ENCODE measurements around the gene CELF5. TPM values are rescaled to one million over a fixed set of nuclear protein-coding genes. Genes with fewer than 3 reads are reported as not detected.

The CELF5 gene
- total RNA-seq, 2 experiments from 2014 or later: not detected

DNA sequence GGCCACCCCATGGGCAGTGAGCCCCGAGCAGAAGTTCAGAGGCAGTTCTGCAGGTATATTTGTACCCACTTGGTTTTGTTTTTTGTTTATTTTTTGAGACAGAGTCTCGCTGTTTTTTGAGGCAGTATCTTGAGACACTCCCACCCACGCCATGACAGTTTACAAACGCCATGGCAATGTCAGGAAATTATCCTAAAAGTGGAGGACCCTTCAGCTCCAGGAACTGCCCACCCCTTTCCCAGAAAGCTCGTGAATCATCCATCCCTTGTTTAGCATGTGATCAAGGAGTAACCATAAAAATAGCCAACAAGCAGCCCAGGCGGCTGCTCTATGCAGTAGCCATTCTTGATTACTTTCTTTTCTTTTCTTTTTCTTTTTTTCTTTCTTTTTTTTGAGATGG is 41.0 kb downstream of the CELF5 start:
- intact Hi-C loops (cut with micrococcal nuclease): no loop called here
- no peaks in the 10 kb centered on the region for H3K4me1 Mint-ChIP-seq (ENCODE audit: low read depth)
- no peak overlapping the region for H3K27ac Mint-ChIP-seq
- H3K36me3 Mint-ChIP-seq (ENCODE audit: low read depth): no peaks in the 10 kb centered on the region
- no peak for DNase-seq
- no peak overlapping the region for H3K4me3 Mint-ChIP-seq
- H3K27me3 Mint-ChIP-seq (ENCODE audit: low read depth): peaks cover 18% of the 10 kb centered on the region
- CTCF ChIA-PET: interaction anchor here (0.8 to 1.0 kb wide), 2 partner anchors 10 to 162 kb away, joined by 3 read pairs; no protein-coding TSS in a partner anchor
- H3K9me3 Mint-ChIP-seq: no peaks in the 10 kb centered on the region

- Mint-ChIP-seq H3K4me3 (no peak overlapping the region), H3K4me1 (ENCODE audit: low read depth) (no peaks in the 10 kb centered on the region), H3K27me3 (ENCODE audit: low read depth) (peaks cover 18% of the 10 kb centered on the region), H3K27ac (no peak overlapping the region), H3K9me3 (no peaks in the 10 kb centered on the region), H3K36me3 (ENCODE audit: low read depth) (no peaks in the 10 kb centered on the region)
- CTCF ChIA-PET: no interaction called here
- DNase-seq: no peak
- intact Hi-C loops (cut with micrococcal nuclease): no loop called here
These were observed 41.7 kb downstream of the CELF5 start for GRCh38 chr19:3266092-3266693.

- H3K4me1 Mint-ChIP-seq (ENCODE audit: low read depth): no peaks in the 10 kb centered on the region
- H3K4me3 Mint-ChIP-seq: no peak overlapping the region
- no peak for DNase-seq
- CTCF ChIA-PET: no interaction called here
- no peaks in the 10 kb centered on the region for H3K36me3 Mint-ChIP-seq (ENCODE audit: low read depth)
- peaks cover 25% of the 10 kb centered on the region for H3K27me3 Mint-ChIP-seq (ENCODE audit: low read depth)
- intact Hi-C loops (cut with micrococcal nuclease): no loop called here
- no peaks in the 10 kb centered on the region for H3K9me3 Mint-ChIP-seq
- H3K27ac Mint-ChIP-seq: no peak overlapping the region
These were observed 42.5 kb downstream of the CELF5 start for GRCh38 chr19:3266792-3267514.

- no peak overlapping the region for H3K27ac Mint-ChIP-seq
- intact Hi-C loops (cut with micrococcal nuclease): no loop called here
- H3K4me3 Mint-ChIP-seq: no peak overlapping the region
These were observed 43.9 kb downstream of the CELF5 start for GRCh38 chr19:3268326-3268725.

DNA sequence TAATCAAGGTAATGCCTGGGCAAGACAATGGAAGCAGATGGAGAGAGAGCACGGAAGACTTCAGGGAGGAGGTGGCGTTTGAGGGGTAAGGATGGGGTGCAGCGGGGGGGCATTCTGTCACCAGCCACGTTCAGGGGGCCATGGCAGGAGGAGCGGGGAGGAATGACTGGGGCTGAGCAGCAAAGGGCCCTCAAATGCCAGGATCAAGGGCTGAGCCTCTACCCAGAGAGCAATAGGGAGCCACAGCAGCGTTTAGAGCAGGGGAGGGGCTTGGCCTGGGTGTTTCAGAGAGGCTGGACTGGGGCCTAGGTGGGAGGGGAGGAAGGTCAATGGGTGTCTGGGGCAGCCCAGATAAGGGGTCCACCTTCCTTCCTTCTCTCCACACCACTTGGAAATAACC is 44.3 kb downstream of the CELF5 start:
- peaks cover 7% of the 10 kb centered on the region for H3K9me3 Mint-ChIP-seq

More at GRCh38 chr19:3268326-3268725, 43.9 kb downstream of the CELF5 start:
- no peaks in the 10 kb centered on the region for H3K36me3 Mint-ChIP-seq (ENCODE audit: low read depth)
- no peak for DNase-seq
- H3K27me3 Mint-ChIP-seq (ENCODE audit: low read depth): peaks cover 30% of the 10 kb centered on the region
- no peaks in the 10 kb centered on the region for H3K4me1 Mint-ChIP-seq (ENCODE audit: low read depth)
- peaks cover 5% of the 10 kb centered on the region for H3K9me3 Mint-ChIP-seq
- CTCF ChIA-PET: interaction anchor here (0.5 kb wide), 1 partner anchor 11 kb away, joined by 3 read pairs; no protein-coding TSS in a partner anchor

GRCh38 chr19:3269916-3270671 is 45.6 kb downstream of the CELF5 start:
- CTCF ChIA-PET: no interaction called here
- intact Hi-C loops (cut with micrococcal nuclease): no loop called here
- peaks cover 7% of the 10 kb centered on the region for H3K9me3 Mint-ChIP-seq
- no peak overlapping the region for H3K27ac Mint-ChIP-seq
- H3K4me1 Mint-ChIP-seq (ENCODE audit: low read depth): peaks cover 4% of the 10 kb centered on the region
- no peak overlapping the region for H3K4me3 Mint-ChIP-seq
- H3K27me3 Mint-ChIP-seq (ENCODE audit: low read depth): peaks cover 30% of the 10 kb centered on the region
- DNase-seq: no peak
- H3K36me3 Mint-ChIP-seq (ENCODE audit: low read depth): no peaks in the 10 kb centered on the region

More for the DNA sequence above, 44.3 kb downstream of the CELF5 start:
- Mint-ChIP-seq H3K36me3 (ENCODE audit: low read depth) (no peaks in the 10 kb centered on the region), H3K4me3 (no peak overlapping the region), H3K4me1 (ENCODE audit: low read depth) (no peaks in the 10 kb centered on the region), H3K27me3 (ENCODE audit: low read depth) (peaks cover 30% of the 10 kb centered on the region), H3K27ac (no peak overlapping the region)
- DNase-seq: no peak
- CTCF ChIA-PET: interaction anchor here (0.5 kb wide), 1 partner anchor 11 kb away, joined by 3 read pairs; no protein-coding TSS in a partner anchor
- intact Hi-C loops (cut with micrococcal nuclease): no loop called here

DNA sequence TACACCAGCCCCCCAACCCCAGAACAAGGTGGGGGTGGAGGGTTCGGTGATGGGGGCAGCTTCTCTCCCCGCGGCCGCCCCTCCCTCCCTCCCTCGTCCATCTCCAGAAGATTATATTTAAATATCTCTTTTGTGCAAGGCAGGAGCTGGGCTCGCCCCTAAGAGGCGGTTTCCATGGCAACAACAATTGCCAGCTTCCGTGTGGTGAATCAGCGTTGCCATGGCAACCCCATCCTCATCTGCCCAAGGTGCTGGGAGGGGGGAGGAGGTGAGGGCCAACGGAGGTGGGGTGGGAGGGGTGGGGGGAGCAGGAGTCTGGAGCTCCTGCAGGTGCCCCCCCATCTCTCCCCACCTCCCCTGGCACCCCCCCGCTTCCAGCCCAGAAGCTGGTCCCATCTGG is 46.4 kb downstream of the CELF5 start:
- peaks cover 8% of the 10 kb centered on the region for H3K4me1 Mint-ChIP-seq (ENCODE audit: low read depth)
- no peaks in the 10 kb centered on the region for H3K36me3 Mint-ChIP-seq (ENCODE audit: low read depth)
- H3K27me3 Mint-ChIP-seq (ENCODE audit: low read depth): peaks cover 30% of the 10 kb centered on the region
- H3K4me3 Mint-ChIP-seq: no peak overlapping the region
- intact Hi-C loops (cut with micrococcal nuclease): no loop called here
- H3K9me3 Mint-ChIP-seq: peaks cover 7% of the 10 kb centered on the region
- CTCF ChIA-PET: no interaction called here
- peak; percentile 74 for DNase-seq
- H3K27ac Mint-ChIP-seq: no peak overlapping the region

DNA sequence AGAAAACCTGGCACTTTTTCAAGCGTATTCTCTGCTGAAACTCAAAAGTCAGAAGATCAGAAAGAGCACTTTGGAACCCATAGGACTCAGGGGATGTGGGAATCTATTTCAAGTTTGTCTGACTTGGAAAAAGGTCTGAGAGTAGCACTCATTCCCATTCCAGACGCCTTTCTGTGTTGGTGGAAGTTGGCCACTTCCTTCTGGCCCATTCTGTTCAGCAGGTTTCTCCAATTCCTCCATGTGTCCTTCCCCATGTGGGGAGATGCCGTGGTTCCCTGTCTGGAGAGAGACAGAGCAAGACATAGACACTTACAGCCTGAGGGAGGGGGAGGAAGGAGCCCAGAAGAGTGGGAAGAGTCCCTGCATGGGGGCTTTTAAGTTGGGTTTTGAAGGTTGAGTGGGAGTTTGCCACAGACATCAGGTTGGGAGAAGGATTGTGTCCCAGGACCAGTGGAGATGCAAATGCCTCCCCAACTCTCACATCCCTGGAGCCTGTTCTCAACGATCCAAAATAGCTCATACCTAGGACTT is 48.0 kb downstream of the CELF5 start:
- no peaks in the 10 kb centered on the region for H3K36me3 Mint-ChIP-seq (ENCODE audit: low read depth)
- H3K4me3 Mint-ChIP-seq: no peak overlapping the region
- peaks cover 9% of the 10 kb centered on the region for H3K4me1 Mint-ChIP-seq (ENCODE audit: low read depth)
- DNase-seq: no peak
- peaks cover 7% of the 10 kb centered on the region for H3K9me3 Mint-ChIP-seq
- CTCF ChIA-PET: interaction anchor here (0.5 kb wide), 1 partner anchor 1644 kb away, joined by 3 read pairs; no protein-coding TSS in a partner anchor
- intact Hi-C loops (cut with micrococcal nuclease): no loop called here
- H3K27ac Mint-ChIP-seq: no peak overlapping the region
- peaks cover 30% of the 10 kb centered on the region for H3K27me3 Mint-ChIP-seq (ENCODE audit: low read depth)

DNA sequence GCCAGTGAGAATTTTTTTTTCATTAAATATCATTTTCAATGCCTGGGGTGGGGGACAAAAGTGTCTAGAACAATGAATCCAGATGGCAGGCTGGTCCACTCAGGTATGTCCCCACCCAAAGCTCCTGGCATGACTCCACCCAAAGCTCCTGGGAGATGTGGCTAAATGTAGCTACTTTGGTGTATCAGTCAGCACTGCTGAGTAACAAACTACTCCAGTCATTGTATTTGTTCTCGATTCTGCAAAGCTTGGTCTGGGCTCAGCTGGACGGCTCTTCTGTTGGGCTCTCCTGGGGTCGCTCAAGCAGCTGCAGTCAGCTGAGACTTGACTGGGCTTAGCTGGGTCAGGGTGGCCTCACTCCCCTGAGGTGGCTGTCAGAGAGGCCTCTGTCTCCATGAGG is 48.5 kb downstream of the CELF5 start:
- Mint-ChIP-seq H3K4me1 (ENCODE audit: low read depth) (peaks cover 9% of the 10 kb centered on the region), H3K27ac (no peak overlapping the region), H3K27me3 (ENCODE audit: low read depth) (peaks cover 30% of the 10 kb centered on the region), H3K36me3 (ENCODE audit: low read depth) (no peaks in the 10 kb centered on the region), H3K9me3 (peaks cover 7% of the 10 kb centered on the region), H3K4me3 (no peak overlapping the region)
- intact Hi-C loops (cut with micrococcal nuclease): no loop called here
- DNase-seq: no peak
- CTCF ChIA-PET: interaction anchor here (0.5 kb wide), 1 partner anchor 1644 kb away, joined by 3 read pairs; no protein-coding TSS in a partner anchor

DNA sequence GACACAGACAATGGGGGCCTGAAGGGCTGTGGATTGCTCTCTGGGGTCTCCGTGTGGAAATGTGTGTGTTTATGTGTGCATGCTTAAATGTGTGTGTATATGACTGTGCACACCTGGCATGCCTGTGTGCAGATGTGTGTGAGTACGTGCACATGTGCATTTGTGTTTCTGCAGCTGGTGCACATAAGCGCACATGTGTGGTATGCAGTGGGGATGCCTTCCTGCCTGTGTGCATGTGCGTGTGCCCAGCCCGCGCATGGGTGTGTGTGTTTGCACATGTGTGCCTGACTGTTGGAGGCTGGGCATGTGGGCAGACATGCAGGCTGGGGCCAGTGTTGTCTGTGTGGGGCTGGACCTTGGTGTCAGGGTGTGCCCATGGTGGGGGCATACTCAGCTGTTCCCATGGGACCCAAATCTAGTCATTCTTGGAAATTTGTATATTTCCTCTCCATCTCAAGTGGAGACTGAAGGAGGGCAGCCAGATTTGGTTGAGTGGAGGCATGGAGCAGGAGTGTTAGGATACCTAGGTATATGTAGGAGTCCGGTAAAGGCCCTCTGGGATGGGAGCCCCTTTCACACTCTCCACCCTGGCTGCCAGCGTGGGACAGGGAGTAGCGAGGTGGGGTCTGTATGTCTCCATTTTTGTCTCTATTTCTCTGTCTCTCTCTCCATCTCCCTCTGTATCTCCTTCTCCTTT is 49.9 kb downstream of the CELF5 start:
- H3K27ac Mint-ChIP-seq: no peak overlapping the region
- peaks cover 7% of the 10 kb centered on the region for H3K9me3 Mint-ChIP-seq
- H3K27me3 Mint-ChIP-seq (ENCODE audit: low read depth): peaks cover 20% of the 10 kb centered on the region
- H3K4me1 Mint-ChIP-seq (ENCODE audit: low read depth): peaks cover 9% of the 10 kb centered on the region
- DNase-seq: no peak
- intact Hi-C loops (cut with micrococcal nuclease): no loop called here
- H3K4me3 Mint-ChIP-seq: peak overlapping the region; percentile 77
- H3K36me3 Mint-ChIP-seq (ENCODE audit: low read depth): no peaks in the 10 kb centered on the region
- CTCF ChIA-PET: interaction anchor here (0.8 to 1.3 kb wide), 3 partner anchors 9 to 19 kb away, joined by 3 to 6 read pairs (median 5); no protein-coding TSS in a partner anchor

DNA sequence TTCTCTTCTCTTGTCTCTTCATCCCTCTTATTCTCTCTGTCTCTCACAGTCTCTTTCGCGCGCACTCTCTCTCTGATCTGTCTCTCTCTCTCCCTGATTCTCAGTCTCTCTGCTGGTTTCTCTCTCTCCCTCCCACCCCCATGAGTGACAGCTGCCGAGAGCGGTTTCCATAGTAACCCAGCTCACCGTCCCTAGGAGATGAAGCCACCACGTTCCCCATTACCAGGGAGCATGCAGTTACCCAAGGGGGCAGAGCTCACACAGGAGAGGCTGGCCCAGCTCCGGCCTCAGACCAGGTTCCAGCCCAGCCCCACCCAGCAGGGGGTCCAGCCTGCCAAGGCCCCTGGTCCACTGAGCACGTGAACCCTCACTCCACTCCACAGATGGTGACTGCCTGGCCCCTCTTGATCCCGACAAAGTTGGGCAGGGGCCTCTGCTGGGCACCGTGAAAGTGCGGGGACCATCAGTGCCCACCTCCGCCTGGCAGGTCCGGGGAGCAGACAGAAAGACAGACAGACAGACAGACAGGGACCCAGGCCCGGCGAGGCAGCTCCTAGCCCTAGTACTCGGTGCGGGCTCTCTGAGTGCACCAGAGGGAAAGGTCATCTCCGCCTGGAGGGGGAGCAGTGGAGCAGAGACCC is 50.6 kb downstream of the CELF5 start:
- intact Hi-C loops (cut with micrococcal nuclease): no loop called here
- H3K9me3 Mint-ChIP-seq: peaks cover 7% of the 10 kb centered on the region
- CTCF ChIA-PET: interaction anchor here (0.5 to 1.3 kb wide), 5 partner anchors 9 to 625 kb away, joined by 3 to 6 read pairs (median 3); no protein-coding TSS in a partner anchor

More for the DNA sequence above, 50.6 kb downstream of the CELF5 start:
- Mint-ChIP-seq H3K27me3 (ENCODE audit: low read depth) (peaks cover 13% of the 10 kb centered on the region), H3K36me3 (ENCODE audit: low read depth) (no peaks in the 10 kb centered on the region), H3K27ac (peak overlapping the region; percentile 38), H3K4me1 (ENCODE audit: low read depth) (peaks cover 9% of the 10 kb centered on the region), H3K4me3 (peak overlapping the region; percentile 77)
- peak; percentile 43 for DNase-seq
